DND-41 (cell line): ENCODE data around the gene CD81.

ENCODE experiments used
- CTCF ChIP-seq: IDR thresholded peaks from 2 replicates; pipeline ENCODE4 v1.5.1; 2012; ENCODE audit warnings: borderline replicate concordance, low read length, moderate library complexity, mild to moderate bottlenecking; ENCODE audit not compliant: poor library complexity, severe bottlenecking; ENCODE audit errors: extremely low read depth
- EZH2 ChIP-seq: IDR thresholded peaks from 3 replicates; pipeline ENCODE4 v1.6.1; 2012; ENCODE audit warnings: borderline replicate concordance, low read depth, mild to moderate bottlenecking, moderate library complexity, low read length, inconsistent platforms; ENCODE audit not compliant: severe bottlenecking

DNA sequence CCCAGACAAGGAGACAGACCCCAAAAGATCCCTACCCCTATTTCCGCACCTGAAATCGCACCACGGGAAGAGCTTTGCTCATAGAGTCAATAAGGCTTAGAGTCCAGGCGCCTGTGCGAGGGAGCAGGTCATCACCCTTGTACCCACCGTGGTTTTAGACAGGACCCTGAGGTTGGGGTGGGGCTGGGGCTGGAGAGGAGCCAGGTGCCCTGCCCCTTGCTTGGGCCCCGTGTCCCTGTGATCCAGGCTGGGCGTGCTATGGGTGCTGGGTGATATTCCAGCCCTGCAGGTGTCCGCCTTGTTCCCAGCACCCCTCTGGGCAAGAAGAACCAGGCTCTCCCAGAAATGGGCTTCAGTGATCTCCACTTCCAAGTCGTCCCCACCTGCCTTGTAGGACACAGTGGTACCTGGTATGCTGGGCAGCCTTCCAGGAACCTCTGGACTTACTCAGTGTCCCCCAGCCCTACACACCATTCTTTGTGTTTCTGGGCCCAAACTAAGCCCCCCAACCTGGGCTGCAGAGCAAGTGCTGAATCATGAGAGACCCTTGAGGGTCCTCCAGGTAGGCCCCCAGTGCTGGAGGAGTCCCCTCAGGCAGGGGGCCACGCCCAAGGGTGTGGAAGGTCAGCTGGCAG is 4.5 kb downstream of the CD81 start:
- TF ChIP-seq CTCF (no peak), EZH2 (no peak)
